Stimulated activated CD4-positive, alpha-beta T cell treated with anti-CD3 and anti-CD28 coated beads, Interleukin-12 subunit alpha, Interleukin-12 subunit beta, amount 100 ng/mL, for 48 hours (primary cell): Measurements from ENCODE around the gene CBX5.
"Not testable (repeated sequence)": the region's sequence is repeated elsewhere in the genome, so short reads cannot be mapped to it uniquely, and the experiment has no call there.

Experiments
- DNase-seq, 3 donors: peaks; one replicate each; pipeline ENCODE4 v3.0.0-alpha.2; 2020; ENCODE audit warnings: low read depth in 2 of 3, low spot score in 1 of 3

The CBX5 gene

DNA sequence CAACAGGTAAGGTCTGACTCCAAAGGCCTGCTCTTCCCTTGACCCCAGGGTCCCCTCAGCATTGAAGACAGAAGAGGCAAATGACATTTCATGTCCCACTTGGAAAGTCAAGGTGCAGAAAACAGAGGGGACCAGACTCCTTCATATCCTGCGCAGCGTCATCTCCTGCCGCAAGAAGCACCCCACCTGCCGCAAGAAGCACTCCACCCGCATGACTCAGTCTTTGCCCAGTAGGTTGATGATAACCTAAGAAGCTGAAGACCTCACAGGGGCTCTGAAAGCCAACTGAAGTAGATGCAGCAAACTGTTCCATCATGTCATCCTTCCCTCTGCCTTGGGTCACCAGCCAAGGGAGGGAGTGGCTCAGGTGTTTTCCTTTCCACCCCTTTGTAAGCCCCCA, 79.5 kb downstream of the CBX5 start:
- no peak for DNase-seq

DNA sequence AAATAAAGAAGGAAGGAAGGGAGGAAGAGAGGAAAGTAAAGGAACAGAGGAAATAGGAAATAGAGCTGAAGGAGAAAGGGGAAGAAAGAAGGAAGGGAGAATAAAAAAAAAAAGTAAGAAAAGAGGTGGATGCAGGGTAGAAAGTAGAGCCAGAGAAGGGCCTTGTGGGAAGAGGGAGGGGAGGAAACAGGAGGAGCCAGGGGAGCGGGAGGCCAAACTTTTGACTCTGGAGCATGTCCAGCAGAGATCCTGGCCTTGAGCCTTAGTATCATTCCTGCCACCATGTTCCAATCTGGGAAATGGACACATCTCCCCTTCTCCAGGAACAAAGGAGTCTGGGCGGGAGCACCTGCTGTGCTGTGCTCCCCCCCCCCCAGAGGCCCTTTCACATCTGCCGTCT, 80.0 kb downstream of the CBX5 start:
- DNase-seq = no peak

DNA sequence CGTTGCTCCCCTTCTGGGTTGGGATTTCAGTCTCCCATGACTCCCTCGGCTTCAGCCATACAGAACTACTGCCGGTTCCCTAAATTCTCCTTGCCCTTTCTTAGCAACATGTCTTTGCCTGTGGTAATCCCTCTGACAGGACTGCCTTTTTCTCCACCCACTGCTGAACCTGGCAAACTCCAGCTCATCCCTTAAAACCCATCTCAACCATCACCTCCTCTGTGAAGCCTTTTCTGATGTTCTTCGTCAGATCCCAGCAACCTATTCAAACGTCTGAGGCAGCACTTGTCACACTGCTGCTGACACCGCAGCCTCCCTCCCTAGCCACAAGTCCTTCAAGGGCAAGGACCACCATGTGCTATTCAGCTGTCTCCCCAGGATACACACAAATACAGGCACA, 80.9 kb downstream of the CBX5 start:
- DNase-seq = no peak

DNA sequence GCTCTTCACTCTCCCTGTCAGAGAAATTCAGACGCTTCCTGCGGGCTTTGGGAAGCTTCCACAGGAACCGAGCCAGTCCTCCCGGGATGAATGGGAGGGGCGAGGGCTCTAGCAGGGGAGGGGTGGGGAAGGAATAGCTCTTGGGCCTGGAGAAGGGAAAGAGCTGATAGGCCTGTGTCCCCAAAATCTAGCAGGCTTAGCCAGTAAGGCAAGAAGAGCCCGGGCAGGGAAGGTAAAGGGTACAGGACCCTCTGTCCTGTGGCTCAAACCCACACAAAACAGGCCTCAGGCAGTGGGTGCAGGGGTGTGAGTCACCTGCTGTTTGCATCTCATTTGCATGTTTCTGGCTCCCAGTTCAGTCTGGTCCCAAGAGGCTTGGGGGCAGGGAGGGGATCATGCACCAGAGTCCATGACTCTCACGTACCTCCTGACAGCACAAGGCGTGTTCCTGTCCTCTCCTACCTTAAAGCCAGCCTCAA, 82.5 kb downstream of the CBX5 start:
- no peak for DNase-seq

DNA sequence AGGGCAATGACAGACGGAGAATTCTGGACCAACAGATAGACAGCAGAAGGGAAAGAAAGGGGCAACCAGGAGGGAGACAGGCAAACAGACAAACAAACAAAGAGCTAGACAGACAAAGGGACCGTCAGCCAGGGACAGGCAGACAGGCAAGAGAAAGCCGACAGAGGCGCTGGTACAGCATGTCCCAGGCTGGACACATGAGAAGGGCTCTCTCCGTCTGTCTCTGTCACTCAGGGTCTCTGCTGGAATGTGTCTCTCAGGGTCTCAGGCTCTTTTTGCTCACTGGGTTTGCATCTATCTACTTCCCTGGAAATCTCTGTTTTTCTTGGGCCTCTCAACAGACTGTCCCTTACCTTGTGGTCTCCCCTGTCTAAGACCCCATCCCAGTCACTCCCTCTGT, 82.9 kb downstream of the CBX5 start:
- DNase-seq = no peak

DNA sequence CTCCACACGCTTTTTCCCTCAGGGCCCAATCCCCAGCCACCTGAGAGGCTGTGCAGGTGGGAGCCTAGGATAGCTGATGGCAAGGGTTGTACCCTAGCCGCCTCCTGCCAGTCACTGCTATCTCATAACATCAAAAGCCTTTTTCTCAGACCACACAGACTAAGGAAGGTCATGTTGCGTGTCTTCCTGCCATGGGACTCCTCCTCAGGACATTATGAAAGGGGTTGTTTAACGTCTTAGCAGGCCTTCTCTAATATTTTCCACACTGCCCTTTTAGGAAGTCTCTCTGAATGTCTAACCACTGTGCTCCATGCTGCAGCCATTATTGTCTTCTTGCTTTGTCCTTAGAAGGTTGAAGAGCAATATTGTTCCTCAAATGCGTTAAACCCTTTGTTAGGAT, 83.5 kb downstream of the CBX5 start:
- DNase-seq = no peak

DNA sequence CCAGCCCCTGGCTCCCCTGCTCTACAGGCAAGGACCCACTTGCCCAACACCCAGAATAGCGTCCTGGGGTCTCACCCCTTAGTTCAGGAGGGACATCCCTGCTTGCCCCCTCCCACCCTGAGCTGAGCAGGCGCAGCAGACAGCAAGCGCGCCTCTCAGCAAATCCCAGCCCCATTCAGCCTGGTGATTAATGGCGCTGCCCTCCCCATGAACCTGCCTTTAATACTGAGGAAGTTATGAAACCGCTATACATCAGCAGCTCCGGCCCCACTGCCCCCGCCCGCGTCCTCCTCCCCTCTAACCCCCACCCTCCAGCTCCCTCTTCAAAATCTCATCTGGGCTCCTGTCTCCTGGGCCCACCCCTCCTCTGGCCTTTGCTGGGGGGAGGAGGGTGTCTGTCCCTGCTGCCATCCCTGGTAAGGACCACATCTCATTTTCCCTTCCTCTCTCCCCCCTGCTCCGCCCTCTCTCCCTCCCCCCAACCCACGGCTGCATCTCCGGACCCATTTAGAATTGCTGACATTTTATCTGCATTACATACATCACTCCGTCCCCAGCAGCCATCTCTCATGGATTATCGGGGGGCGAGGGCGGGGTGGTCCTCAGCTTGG, 84.1 kb downstream of the CBX5 start:
- DNase-seq = no peak

DNA sequence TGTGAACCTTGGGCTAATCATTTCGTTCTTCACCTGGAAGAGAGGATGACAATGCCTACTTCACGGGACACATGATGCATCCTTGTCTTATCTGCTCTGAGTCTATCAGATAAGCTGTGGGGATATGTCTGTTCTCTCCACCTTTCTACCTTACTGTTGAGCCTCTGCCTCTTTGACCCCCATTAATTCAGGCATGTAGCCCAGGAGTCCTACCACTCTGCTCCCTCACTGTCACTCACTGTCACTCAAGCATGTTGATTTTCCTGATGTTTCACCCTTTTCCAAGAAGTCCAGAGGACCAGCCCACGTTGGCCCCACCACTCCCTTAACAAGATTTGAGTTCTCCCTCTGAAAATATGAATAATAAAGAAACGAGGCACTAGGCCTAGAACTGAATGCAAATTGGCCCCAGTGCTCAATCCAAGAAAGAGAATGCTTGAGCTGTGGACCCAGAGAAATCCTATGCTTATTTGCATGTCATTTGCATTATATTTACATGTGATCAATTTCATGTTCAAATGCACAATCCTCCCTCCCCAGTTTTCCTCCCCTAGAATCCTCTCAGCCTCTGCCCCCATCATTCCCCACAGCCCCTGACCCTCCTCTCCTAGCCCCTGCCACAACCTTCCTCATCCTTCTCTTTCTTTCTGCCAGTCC, 84.7 kb downstream of the CBX5 start:
- DNase-seq = no peak

DNA sequence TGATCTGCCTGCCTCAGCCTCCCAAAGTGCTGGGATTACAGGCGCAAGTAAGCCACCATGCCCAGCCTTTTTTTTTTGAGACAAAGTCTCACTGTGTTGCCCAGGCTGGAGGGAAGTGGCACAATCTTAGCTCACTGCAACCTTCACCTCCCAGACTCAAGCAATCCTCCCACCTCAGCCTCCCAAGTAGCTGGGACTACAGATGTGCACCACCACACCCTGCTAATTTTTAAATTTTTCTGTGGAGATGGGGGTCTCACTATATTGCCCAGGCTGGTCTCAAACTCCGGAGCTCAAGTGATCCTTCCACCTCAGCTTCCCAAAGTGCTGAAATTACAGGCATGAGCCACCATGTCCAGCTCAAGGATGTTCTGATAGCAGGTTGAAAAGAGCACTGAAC, 85.3 kb downstream of the CBX5 start:
- not testable (repeated sequence) for DNase-seq

DNA sequence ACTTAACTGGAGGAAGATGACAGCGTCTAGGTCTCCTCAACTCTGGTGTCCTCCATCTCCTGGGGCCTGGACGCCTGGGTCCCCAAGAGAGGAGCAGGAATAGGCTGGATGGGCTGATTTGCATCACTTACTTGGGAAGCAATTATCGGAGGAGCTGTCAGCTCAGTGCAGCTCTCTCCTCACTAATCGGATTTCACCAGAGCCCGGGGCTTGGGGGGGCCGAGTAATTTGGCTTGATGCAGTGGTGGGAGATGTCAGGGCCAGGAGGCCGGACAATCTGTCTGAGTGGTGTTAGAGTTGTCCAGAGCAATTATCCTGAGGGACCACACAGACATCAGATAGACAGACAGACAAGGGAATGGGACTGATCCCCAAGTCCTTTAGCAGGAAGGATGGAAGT, 86.5 kb downstream of the CBX5 start:
- DNase-seq = no peak

DNA sequence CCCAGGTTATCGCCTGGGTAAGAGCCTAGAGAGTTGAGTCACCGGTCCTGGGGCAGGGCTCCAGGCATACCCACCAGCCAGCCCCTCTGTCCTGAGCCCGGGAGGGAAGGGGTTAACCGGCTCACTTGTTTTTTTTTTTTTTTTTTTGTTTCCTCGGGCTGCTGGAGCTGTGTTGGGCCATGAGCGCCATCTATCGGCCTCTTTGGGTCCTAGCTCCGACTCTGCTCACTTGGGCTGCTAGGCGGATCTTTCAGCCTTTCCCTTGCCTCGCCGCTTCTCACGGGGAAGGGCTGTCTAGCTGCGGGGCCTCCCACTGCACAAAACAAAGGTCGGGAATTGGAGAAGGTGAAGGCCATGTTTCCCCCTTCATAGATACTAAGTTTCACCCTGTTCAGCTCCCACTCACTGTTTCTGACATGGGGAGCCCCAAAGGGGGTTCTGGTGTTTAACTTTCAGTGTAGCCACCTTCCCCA, 88.3 kb downstream of the CBX5 start:
- DNase-seq = peak; percentile 59 to 77 (median 66)

DNA sequence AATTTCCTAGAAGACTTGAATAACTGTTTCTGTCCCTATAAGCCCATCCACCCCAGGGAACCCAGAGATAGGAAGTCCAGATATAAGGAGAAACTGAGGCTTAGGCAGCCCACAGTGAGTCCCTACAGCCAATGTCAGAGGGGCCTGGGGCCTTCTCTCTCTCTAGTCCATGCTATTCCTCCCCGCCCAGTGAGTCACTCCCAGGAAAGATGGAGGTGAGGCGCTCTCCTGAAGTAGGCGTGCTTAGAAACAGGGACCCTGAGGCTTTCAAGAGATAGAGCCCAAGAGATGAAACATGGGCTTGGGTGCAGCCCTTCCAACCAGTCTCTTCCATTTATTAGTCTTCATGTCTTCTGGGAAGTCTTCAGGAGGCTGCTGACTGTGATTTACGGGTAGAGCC, 88.8 kb downstream of the CBX5 start:
- no peak for DNase-seq

DNA sequence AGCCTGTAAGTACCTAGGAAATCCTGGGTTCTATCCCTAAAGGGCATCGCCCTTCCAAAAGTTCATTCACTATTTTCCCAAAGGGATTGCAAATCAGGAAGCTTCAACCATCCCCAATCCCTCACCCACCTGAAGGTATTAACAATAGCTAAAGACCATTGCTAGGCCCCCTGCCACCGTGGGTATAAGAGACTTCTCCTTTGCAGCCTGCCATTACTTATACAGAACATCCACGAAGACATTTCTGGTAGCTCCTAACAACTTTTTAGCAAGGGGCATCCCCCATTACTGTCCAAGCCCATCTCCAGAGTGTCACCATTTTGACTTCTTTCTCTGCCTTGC, 90.8 kb downstream of the CBX5 start:
- no peak for DNase-seq

DNA sequence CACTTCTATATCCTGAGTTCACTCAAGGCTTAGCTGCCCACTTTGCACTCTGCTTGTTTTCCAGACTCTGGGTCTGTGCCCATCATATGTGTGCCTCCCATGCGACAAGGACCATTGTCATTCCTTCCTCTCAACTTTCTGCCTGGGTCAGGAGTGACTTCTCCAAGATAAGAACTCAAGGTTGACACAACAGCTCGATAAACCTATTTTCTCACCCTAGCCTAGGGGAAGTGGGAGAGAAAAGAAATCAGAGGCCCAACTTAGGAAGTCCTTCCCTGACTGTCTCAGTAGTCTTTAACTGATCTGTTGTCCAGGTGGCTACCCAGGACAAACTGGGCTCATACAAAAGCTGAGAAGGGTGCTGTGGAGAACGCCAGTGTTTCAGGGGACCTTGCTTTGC, 92.8 kb downstream of the CBX5 start:
- DNase-seq = no peak

DNA sequence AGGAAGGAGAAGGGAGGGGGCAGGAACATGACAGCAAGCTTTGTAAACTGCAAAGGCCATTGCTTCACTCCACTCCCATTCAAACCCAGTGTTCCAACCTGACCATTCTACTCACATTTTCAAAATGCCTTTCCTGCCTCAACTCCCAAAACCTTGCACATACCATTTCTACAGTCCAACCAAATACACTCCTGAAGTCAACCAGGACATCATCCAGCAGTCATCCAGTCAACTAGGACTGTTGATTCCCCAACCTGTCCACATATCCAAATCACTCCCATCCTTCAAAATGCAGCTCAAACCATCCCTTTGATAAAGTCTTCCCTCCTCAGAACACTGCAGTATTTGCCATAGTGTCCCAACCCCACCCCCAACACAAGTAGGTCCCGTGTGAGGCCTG, 94.0 kb downstream of the CBX5 start:
- DNase-seq = no peak

DNA sequence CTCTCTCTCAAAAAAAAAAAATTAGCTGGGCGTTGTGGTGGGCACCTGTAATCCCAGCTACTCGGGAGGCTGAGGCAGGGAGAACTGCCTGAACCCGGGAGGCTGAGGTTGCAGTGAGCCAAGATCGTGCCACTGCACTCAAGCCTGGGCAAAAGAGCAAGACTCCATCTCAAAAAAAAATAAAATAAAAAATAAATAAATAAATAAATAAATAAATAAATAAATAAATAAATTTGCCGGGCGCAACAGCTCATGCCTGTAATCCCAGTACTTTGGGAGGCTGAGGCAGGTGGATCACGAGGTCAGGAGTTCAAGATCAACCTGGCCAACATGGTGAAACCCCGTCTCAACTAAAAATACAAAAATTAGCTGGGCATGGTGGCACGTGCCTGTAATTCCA, 94.6 kb downstream of the CBX5 start:
- DNase-seq = not testable (repeated sequence)

DNA sequence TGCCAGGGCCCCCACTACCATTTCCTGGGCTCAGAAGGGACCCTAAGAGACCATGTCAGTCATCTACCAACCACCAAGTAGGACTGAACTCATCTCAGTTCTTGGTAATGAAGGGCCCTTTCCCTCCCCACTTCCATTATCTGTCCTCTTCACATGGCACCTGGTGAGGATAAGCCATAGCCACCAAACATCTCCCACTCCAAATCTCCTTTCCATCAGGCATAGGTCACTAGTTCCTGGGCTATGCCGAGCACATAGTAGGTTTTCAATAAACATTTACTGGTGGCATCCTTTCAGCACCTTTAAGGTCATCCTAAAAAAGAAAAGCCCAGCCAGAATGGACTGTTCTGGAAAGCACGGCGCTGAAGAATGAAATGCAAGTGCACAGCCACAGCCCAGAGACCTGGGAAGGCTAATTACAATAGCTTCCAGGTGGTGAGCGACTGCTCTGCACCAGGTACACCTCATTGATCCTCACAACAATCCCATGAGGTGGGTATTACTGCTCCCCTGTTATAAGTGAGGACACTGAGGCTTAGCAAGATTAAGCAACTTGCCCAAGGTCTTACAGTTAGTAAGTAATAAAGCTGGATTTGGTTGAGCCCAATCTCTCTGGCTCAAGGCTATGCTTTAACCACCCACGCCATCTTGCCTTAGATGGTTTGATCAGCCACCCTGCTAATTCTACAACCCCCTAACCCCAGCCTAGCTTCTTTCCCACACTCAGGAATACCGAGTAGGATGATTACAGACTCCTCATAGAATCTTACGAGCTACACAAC, 95.7 kb downstream of the CBX5 start:
- DNase-seq = no peak

DNA sequence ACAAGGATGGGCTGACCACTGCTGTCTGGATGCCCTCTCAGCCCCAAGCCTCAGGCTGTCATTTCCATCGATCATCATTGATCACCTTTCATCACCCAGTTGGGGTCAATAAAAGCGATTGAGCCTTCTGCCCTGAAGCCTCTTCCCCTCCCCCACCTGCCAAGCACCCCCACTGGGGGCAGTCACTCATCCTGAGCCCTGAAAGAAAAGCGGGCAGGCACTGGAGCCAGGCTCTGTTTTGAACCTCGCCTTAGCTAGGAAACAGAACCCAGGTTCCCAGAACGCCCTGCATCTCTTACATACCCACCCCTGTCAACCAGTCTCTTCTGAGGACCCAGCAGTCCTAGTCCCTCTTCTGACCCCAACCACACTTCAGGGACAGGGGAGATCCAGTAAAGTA, 96.9 kb downstream of the CBX5 start:
- DNase-seq = no peak

DNA sequence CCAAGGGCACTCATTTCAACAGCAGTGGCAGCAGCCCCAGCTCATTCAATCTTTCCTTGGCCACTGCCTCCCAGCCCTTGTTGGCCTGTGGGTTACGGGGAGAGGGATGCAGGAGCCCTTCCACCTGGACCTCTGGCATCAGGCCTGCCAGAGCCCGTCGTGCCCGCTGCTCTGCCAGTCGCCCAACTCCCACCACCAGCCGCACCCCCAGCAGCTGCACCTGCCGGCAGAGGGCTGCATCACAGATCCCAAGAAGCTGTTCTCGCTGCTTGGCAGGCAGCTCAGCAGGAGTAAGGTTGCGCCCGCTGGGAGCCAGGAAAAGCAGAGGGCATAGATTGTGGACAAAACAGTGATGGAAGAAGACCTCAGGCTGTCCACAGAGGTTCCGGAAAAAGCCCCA, 97.8 kb downstream of the CBX5 start:
- no peak for DNase-seq
